ENCODE results near the gene TNPO3.

TNPO3 gene

DNA sequence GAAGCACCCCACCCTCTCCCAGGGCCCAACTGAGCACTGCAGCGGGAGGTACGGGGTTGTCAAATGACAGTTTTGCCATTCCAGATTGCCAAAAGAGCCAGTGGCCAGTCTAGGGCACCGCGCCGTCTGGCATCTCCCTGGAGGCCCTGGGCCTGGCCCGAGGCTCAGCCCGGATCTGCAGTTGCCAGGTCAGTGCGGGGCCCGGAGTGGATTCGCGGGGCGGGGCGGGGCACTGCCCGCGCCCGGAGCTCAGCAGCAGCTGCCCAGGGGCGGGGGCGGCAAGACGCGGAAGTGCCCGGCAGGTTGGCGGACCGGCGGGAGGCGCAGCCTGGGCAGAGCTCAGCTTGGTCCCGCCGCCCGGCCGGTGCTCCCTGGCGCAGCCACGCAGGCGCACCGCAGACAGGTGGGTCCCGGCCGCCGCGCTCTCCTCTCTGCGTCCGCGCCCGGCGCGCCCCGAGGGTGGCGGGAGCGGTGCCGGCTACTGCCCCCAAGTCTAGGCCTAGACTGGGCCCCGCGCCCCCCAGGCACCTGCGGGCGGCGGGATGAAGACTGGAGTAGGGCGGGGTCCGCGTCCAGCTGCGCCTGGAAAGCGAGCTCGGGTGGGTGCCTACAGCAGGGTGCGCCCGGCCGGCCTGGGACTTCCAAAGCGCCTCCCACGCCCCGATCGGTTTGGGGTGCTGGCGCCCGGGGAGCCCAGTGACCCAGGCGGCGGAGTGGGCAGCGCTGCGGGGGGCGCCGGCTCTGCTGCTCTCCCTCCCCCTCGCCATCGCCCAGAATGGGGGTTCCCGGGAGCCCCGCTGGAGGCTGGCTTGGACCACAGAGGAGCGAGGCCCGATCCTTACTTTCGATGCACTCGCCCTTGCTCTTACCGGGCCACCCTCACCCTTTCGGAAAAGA lies 117.0 kb downstream of the TNPO3 start, which contains the start of gene IRF5:
Gene IRF5 (plus strand): TSS at position 281 of the 897 bp plus-strand sequence. CDS start 4,155 bp downstream, outside the sequence.
- DNase-seq: peak; percentile 38

- no peak for DNase-seq
Observed at GRCh38 chr7:128937271-128937646, 117.7 kb downstream of the TNPO3 start.

DNA sequence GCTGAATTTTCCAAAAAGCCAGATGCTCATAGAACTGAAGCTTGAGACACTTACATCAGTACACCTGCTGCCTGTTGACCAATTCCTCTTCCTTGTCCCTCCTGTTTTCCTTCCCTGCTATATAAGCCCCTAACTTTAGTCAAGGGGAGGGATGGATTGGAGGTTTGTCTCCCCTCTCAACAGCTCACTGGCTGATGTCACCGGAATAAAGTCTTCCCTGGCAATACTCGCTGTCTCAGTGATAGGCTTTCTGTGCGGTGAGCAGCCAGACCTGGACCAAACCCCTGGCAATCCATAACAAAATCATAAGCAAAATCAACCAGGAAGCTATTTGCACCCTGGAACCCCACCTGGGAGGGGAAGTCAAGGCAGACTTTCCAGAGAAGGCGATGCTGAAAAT lies 118.1 kb downstream of the TNPO3 start:
- no peak for DNase-seq

GRCh38 chr7:128935342-128935730 lies 119.6 kb downstream of the TNPO3 start:
- DNase-seq: no peak

DNA sequence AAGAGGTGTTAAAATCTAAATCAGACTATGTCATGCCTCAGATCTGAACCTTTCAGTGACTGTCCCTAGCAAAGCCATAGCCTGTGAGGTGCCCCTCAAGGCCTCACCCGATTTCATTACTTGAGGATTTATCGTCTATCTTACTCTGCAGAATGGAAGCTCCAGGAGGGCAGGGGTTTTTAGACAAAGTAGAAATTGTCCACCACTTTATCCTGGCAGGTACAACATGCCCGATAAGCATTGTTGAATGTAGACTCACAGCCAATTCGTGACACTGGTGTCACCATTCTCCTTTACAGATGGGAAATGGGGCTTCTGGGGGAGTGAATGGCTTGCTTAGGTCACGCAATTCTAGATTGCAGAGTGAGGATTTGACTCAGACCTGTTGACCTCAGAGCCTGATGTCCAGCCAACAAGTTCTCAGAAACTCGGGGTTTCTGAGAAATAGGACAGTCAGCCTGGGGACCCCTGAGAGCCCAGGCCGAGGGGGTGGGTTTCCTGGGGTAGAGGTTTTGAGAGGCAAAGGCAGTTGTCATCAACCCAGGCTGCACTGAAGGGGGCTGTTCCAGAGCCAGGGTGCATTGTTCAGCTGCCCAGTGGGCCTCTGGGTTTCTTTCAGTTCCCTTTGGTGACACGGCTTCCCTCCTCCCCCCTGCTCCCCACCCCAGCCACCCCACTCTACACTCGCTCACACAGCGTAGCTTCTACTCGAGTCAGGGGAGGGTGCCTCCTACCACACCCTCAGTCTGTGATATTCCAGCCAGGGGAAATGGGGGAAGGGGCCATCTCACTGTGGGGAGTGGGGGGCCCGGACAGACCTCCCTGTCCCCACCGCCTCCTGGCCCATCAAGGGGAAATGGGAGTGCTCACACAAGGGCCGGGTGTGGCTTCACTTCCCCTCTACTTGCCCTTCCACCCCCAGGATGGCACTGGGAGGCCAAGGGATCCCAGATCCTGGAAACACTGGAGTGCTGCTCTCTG lies 120.3 kb downstream of the TNPO3 start:
- no peak for DNase-seq

- DNase-seq: peak; percentile 53
Observed at GRCh38 chr7:128933180-128933891, 121.6 kb downstream of the TNPO3 start.

DNA sequence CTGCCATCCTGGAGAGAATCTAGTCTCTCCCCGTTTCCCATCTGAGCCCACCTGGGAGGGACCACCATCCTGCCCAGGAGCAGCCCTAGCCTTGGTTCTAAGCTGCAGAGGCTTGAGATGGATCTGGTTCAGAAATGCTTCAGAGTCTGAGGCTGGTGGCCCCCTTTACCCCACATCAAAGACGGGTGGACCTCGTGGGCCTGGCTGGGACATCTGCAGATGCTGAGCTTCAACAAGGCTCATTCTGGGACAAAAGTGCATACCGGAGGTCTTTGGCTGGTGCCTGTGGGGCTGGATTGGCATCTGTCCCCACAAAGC lies 122.1 kb downstream of the TNPO3 start:
- no peak for DNase-seq

GRCh38 chr7:128931965-128932861 lies 122.7 kb downstream of the TNPO3 start:
- no peak for DNase-seq

DNA sequence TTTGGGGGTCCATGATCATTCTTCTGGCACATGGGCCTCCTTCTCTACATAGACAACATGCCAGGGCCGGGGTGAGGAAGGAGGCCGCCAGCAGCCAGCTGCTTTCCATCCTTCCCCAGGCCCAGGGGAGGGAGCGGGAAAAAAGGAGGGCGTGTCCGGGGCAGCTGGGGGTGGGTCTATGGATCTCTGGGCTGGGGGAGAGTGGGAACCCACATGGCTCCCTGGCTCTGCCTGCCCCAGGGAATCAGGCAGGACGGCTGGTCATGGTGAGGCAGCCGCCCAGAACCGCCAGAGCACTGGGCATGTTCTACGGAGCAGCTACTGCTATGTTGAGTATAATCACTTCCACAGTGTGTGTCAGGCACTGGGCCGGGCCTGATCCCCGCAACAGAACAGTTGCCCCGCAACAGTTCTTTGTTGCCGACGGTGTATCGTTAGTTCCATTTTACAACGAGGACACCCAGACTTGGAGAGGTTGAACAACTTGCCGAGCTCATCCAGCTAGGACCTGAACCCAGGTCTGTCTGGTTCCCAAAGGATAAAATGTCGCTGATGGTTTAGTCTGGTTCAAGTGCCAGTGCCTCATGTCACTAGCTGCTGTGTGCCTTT lies 123.6 kb downstream of the TNPO3 start:
- no peak for DNase-seq

DNA sequence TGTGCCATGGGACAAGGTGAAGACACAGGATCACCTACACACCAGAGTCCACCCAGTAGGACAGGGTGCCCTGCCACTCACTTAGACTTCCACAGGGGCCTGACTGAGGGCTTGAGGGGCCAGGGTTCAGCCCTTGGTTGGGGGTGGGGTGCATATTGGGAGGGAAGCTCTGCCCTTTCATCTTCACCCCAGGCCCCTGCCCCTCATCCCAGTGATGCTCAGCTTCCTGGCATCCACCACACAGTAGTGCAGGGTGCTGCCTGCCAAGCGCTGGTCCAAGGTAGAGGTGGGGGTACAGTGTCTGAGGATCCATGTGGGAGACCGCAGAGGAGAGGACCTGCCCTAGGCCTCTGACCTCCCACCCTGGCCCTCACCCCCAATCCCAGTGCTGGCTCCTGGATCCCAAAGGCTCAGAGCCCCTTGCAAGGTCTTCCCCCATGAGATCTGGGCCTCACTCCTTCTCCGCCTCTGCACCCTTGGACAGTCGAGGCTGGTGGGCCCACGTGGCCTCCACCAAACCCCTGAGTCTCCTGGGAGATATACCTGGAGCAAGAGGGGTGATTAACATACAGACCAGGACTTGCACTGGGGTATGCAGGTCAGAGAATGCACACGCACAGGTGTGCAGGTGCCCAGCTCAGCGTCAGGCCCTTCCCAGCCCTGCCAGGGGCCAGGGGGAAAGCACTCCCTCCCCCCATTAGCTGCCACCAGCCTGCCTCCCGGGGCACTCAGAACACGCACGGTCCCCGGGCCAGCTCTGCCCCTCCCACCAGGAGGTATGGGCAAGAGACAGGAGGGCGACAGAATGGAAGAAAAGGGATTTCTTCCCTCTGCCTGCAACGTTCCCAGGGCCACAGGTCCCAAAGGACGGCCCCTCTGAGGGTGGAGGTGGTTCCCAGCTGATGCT lies 125.8 kb downstream of the TNPO3 start:
- DNase-seq: no peak

DNA sequence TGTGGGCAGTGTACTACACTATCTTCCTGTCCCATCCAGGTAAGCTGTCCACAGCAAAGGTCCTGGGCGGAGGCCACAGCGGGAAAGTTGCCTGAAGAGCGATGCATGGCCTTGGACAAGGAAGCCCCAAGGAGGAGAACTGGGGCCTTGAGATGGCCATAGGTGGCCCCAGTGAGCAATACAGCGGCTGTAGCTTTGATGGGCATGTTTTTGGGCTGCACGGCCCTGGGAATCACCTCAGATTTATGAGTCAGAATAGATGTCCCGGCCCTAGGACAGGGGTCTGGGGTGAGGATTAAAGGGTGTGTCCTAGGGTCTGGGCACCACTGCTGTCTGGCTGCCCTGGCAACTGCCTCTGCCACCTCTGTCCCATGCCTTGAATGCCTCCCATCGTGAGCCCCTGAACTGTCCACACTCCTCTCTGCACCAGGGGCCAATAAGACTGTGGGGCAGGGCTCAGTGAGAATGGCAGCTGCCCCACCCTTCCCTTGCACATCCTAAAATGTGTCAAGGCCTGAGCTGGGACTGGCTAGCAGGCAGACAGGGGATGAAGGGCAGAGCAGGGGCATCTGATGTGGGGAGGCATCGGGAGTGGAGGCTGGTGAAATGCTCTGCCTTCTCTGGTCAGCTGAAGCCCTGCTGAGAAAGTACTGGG lies 126.6 kb downstream of the TNPO3 start:
- DNase-seq: no peak

GRCh38 chr7:128924707-128925588 lies 130.0 kb downstream of the TNPO3 start:
- no peak for DNase-seq

DNA sequence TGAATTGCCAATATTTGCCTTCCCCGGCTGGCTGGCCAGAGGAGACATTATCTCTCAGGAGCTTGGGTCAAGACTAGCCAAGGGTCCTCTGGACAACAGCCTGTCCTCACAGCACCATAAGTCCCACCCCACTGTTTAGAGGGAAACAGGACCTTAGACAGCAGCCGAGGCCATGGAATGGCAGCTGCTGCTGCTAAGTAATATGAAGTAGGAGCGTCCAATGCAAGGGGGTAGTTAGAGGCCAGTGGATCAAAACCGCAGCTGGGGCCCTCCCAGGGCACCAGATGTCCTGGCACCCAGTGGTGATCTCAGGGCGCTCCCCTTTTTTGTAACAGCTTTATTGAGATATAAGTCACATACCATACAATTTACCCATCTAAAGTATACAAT lies 131.5 kb downstream of the TNPO3 start:
- DNase-seq: no peak

- DNase-seq: no peak
Observed at GRCh38 chr7:128922496-128923410, 132.2 kb downstream of the TNPO3 start.

DNA sequence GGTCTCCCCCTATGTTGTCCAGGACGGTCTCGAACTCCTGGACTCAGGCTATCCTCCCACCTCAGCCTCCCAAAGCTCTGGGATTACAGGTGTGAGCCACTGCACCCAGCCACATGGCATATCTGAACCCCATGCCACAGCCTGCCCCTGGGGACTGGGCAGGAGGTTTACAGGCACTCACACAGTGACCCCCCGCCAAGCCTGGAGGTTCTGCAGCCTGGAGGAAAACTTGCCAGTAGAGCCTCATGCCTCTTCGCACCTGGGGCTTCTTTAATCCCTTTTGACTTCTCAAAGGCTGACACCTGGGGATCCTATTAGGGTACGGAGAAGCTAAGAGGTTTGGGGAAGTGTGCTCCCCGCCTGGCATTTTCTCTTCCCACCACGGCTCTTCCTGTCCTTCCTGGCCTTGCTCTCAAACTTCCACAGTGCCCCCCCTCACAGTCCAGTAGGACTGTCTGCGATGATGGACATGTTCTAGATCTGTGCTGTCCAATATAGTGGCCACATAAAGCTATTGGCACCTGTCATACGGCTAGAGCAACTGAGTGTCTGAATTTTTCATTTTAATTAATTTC lies 133.0 kb downstream of the TNPO3 start:
- no peak for DNase-seq

- DNase-seq: no peak
Observed at GRCh38 chr7:128920913-128921582, 133.9 kb downstream of the TNPO3 start.

Data from activated naive CD4-positive, alpha-beta T cell treated with Interleukin-2 at 50 U/mL for 16 hours (primary cell).